ENCODE results near the gene PCF11. TPM values are rescaled to one million over a fixed set of nuclear protein-coding genes. Genes with fewer than 3 reads are reported as not detected.
"Not testable (repeated sequence)": the region's sequence is repeated elsewhere in the genome, so short reads cannot be mapped to it uniquely, and the experiment has no call there.

Gene PCF11
- total RNA-seq, 1 experiment from 2014 or later = 41.7 TPM

DNA sequence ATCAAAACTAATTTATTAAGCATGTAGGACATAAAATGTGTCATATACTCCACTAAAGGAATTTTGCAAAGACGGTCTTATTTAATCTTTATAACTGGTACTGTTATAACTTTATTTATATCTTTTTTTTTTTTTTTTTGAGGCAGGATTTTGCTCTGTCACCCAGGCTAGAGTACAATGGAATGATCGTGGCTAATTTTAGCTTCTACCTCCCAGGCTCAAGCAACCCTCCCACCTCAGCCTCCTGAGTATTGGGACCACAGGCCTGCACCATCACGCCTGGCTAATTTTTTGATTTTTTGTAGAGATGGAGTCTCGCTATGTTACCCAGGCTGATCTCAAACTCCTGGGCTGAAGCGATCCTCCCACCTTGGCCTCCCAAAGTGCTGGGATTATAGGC, 31.4 kb upstream of the PCF11 start:
- Histone ChIP-seq H3F3A (ENCODE audit: low read length, unreplicated experiment) (no peaks in the 10 kb centered on the region), H3K4me2 (ENCODE audit: low read length) (no peak overlapping the region), H3K4me3 (ENCODE audit: low read length) (no peak overlapping the region), H3K9me3 (ENCODE audit: low read length) (no peaks in the 10 kb centered on the region), H3K27me3 (ENCODE audit: low read length) (no peaks in the 10 kb centered on the region), H3K4me1 (ENCODE audit: insufficient read depth, low read length) (no peaks in the 10 kb centered on the region), H3K27ac (ENCODE audit: low read length) (no peak overlapping the region), H3K36me3 (ENCODE audit: low read depth, low read length) (no peaks in the 10 kb centered on the region), H3K9me2 (replicated peaks; ENCODE audit: low read length) (no peaks in the 10 kb centered on the region), H4K20me1 (ENCODE audit: low read length) (no peaks in the 10 kb centered on the region), H2AFZ (ENCODE audit: low read length) (no peak overlapping the region), H3K79me2 (ENCODE audit: low read length) (no peaks in the 10 kb centered on the region), H3K9ac (ENCODE audit: low read length) (no peak overlapping the region)
- no TSS peak for BruUV-seq (replicated peaks)
- ATAC-seq (no peak), DNase-seq (no peak)
- ChIA-PET POLR2A (ENCODE audit: unreplicated experiment) (no interaction called here), CTCF (no interaction called here)
- TF ChIP-seq EZH2phosphoT487 (IDR thresholded peaks at IDR 0.05; ENCODE audit: borderline replicate concordance, low read length) (no peak), CTCF (conservative IDR thresholded peaks at IDR 0.05; ENCODE audit: low read depth, low read length) (no peak), EZH2 (IDR thresholded peaks at IDR 0.05; ENCODE audit: low read length, unreplicated experiment) (no peak)
- intact Hi-C loops (cut with micrococcal nuclease) = no loop called here

DNA sequence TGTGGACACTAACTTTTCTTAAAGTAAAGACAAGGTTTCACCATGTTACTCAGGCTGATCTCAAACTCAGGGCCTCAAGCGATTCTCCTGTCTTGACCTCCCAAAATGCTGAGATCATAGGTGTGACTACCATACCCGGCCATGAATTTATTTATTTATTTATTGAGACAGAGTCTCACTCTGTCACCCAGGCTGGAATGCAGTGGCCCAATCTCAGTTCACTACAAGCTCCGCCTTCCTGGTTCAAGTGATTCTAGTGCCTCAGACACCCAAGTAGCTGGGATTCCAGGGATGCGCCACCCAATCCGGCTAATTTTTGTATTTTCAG, 29.7 kb upstream of the PCF11 start:
- BruUV-seq (replicated peaks) = no TSS peak
- ChIA-PET CTCF (no interaction called here), POLR2A (ENCODE audit: unreplicated experiment) (no interaction called here)
- H3K36me3 ChIP-seq (ENCODE audit: low read depth, low read length) = no peaks in the 10 kb centered on the region
- no peak overlapping the region for H3K4me2 ChIP-seq (ENCODE audit: low read length)
- no peak for DNase-seq
- no peak for ATAC-seq
- TF ChIP-seq EZH2phosphoT487 (IDR thresholded peaks at IDR 0.05; ENCODE audit: borderline replicate concordance, low read length) (no peak), EZH2 (IDR thresholded peaks at IDR 0.05; ENCODE audit: low read length, unreplicated experiment) (no peak), CTCF (conservative IDR thresholded peaks at IDR 0.05; ENCODE audit: low read depth, low read length) (no peak)
- H4K20me1 ChIP-seq (ENCODE audit: low read length) = no peaks in the 10 kb centered on the region
- 0 out of 2 replicates have a peak, but pooled peaks cover 3% of the 10 kb centered on the region for H3K9me2 ChIP-seq (replicated peaks; ENCODE audit: low read length)
- H3K27me3 ChIP-seq (ENCODE audit: low read length) = no peaks in the 10 kb centered on the region
- H3K4me1 ChIP-seq (ENCODE audit: insufficient read depth, low read length) = 0 out of 2 replicates have a peak, but pooled peaks cover 4% of the 10 kb centered on the region
- no peak overlapping the region for H3K27ac ChIP-seq (ENCODE audit: low read length)
- no peaks in the 10 kb centered on the region for H3F3A ChIP-seq (ENCODE audit: low read length, unreplicated experiment)
- H3K4me3 ChIP-seq (ENCODE audit: low read length) = no peak overlapping the region
- intact Hi-C loops (cut with micrococcal nuclease) = no loop called here
- H3K79me2 ChIP-seq (ENCODE audit: low read length) = no peaks in the 10 kb centered on the region
- H2AFZ ChIP-seq (ENCODE audit: low read length) = no peak overlapping the region
- H3K9ac ChIP-seq (ENCODE audit: low read length) = no peak overlapping the region
- H3K9me3 ChIP-seq (ENCODE audit: low read length) = no peaks in the 10 kb centered on the region

GRCh38 chr11:83132191-83132590, 24.7 kb upstream of the PCF11 start:
- Histone ChIP-seq H3K4me1 (ENCODE audit: insufficient read depth, low read length) (0 out of 2 replicates have a peak, but pooled peaks cover 6% of the 10 kb centered on the region), H3K9ac (ENCODE audit: low read length) (no peak overlapping the region), H3K79me2 (ENCODE audit: low read length) (no peaks in the 10 kb centered on the region), H3K4me3 (ENCODE audit: low read length) (no peak overlapping the region), H3K4me2 (ENCODE audit: low read length) (peak overlapping the region; percentile 17), H3F3A (ENCODE audit: low read length, unreplicated experiment) (no peaks in the 10 kb centered on the region), H3K27me3 (ENCODE audit: low read length) (no peaks in the 10 kb centered on the region), H3K9me2 (replicated peaks; ENCODE audit: low read length) (0 out of 2 replicates have a peak, but pooled peaks cover 3% of the 10 kb centered on the region), H4K20me1 (ENCODE audit: low read length) (no peaks in the 10 kb centered on the region), H3K9me3 (ENCODE audit: low read length) (no peaks in the 10 kb centered on the region), H3K36me3 (ENCODE audit: low read depth, low read length) (no peaks in the 10 kb centered on the region), H2AFZ (ENCODE audit: low read length) (peak overlapping the region; percentile 18), H3K27ac (ENCODE audit: low read length) (no peak overlapping the region)
- DNase-seq (peak; percentile 27), ATAC-seq (peak; percentile 87)
- TF ChIP-seq CTCF (conservative IDR thresholded peaks at IDR 0.05; ENCODE audit: low read depth, low read length) = no peak
- TF ChIP-seq EZH2 (IDR thresholded peaks at IDR 0.05; ENCODE audit: low read length, unreplicated experiment) = no peak
- no peak for TF ChIP-seq EZH2phosphoT487 (IDR thresholded peaks at IDR 0.05; ENCODE audit: borderline replicate concordance, low read length)
- ChIA-PET POLR2A (ENCODE audit: unreplicated experiment) (no interaction called here), CTCF (no interaction called here)
- no TSS peak for BruUV-seq (replicated peaks)
- intact Hi-C loops (cut with micrococcal nuclease) = no loop called here

DNA sequence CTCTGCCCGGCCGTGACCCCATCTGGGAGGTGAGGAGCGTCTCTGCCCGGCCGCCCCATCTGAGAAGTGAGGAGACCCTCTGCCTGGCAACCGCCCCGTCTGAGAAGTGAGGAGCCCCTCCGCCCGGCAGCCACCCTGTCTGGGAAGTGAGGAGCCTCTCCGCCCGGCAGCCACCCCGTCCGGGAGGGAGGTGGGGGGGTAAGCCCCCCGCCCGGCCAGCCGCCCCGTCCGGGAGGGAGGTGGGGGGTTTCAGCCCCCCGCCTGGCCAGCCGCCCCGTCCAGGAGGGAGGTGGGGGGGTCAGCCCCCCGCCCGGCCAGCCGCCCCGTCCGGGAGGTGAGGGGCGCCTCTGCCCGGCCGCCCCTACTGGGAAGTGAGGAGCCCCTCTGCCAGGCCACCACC, 23.7 kb upstream of the PCF11 start:
- H3F3A ChIP-seq (ENCODE audit: low read length, unreplicated experiment); BruUV-seq (replicated peaks): not testable (repeated sequence)

More for the DNA sequence above, 23.7 kb upstream of the PCF11 start:
- H3K79me2 ChIP-seq (ENCODE audit: low read length); H3K27me3 ChIP-seq (ENCODE audit: low read length); intact Hi-C loops (cut with micrococcal nuclease); H3K9me3 ChIP-seq (ENCODE audit: low read length); H3K4me1 ChIP-seq (ENCODE audit: insufficient read depth, low read length); DNase-seq; ATAC-seq; H4K20me1 ChIP-seq (ENCODE audit: low read length); POLR2A ChIA-PET (ENCODE audit: unreplicated experiment); H3K27ac ChIP-seq (ENCODE audit: low read length); H2AFZ ChIP-seq (ENCODE audit: low read length); CTCF ChIA-PET; H3K4me2 ChIP-seq (ENCODE audit: low read length); H3K9ac ChIP-seq (ENCODE audit: low read length); H3K9me2 ChIP-seq (replicated peaks; ENCODE audit: low read length); H3K4me3 ChIP-seq (ENCODE audit: low read length); H3K36me3 ChIP-seq (ENCODE audit: low read depth, low read length): not testable (repeated sequence)
